H1 (cell line): ENCODE measurements around the gene ASXL1. TPM values are rescaled to one million over a fixed set of nuclear protein-coding genes. Genes with fewer than 3 reads are reported as not detected.

Experiments
- ASH2L ChIP-seq: fragments of 200-600, 300-600 bp; sonication (generic); IDR thresholded peaks from one replicate; pipeline ENCODE4 v1.7.1; 2017; ENCODE audit warnings: low read length
- BCL11A ChIP-seq, 2 experiments: IDR thresholded peaks; one replicate each; pipeline ENCODE4 v1.6.1; 2011; ENCODE audit warnings: low read depth in 2 of 2, low read length in 2 of 2, mild to moderate bottlenecking in 2 of 2
- CEBPB ChIP-seq: IDR thresholded peaks from 2 replicates; pipeline ENCODE4 v1.6.1; 2012; ENCODE audit warnings: low read depth, low read length
- CHD2 ChIP-seq: IDR thresholded peaks from 2 replicates; pipeline ENCODE4 v1.6.1; 2012; ENCODE audit warnings: low read length, improper control_type of control experiment
- FOSL1 ChIP-seq: IDR thresholded peaks from 2 replicates; pipeline ENCODE4 v1.6.1; 2011; ENCODE audit warnings: mild to moderate bottlenecking, low read depth, low read length, moderate library complexity; ENCODE audit not compliant: insufficient read depth
- HDAC6 ChIP-seq: IDR thresholded peaks from one replicate; pipeline ENCODE4 v1.7.1; 2012; ENCODE audit warnings: low read depth, mild to moderate bottlenecking, inconsistent platforms, low read length, moderate library complexity
- JUN ChIP-seq: IDR thresholded peaks from 2 replicates; pipeline ENCODE4 v1.6.1; 2011; ENCODE audit warnings: low read depth, mild to moderate bottlenecking, improper control_type of control experiment, low read length
- JUND ChIP-seq: IDR thresholded peaks from 2 replicates; pipeline ENCODE4 v1.6.1; 2011; ENCODE audit warnings: mild to moderate bottlenecking, improper control_type of control experiment, low read length
- KDM4A ChIP-seq: IDR thresholded peaks from one replicate; pipeline ENCODE4 v1.7.1; 2012; ENCODE audit warnings: low read depth, mild to moderate bottlenecking, moderate library complexity, low read length, inconsistent platforms; ENCODE audit not compliant: severe bottlenecking
- MAFK ChIP-seq: IDR thresholded peaks from 2 replicates; pipeline ENCODE4 v1.6.1; 2012; ENCODE audit warnings: low read depth, mild to moderate bottlenecking, improper control_type of control experiment, low read length
- NANOG ChIP-seq: IDR thresholded peaks from 2 replicates; pipeline ENCODE4 v1.6.1; 2011; ENCODE audit warnings: low read length, low read depth, mild to moderate bottlenecking, inconsistent platforms; ENCODE audit not compliant: insufficient read depth, poor library complexity, severe bottlenecking
- PHF8 ChIP-seq: fragments of 200-600 bp; sonication (generic); conservative IDR thresholded peaks from 2 replicates; pipeline ENCODE4 v1.7.1; 2012; ENCODE audit warnings: low read depth, mild to moderate bottlenecking, inconsistent platforms, low read length, moderate library complexity
- POLR2A ChIP-seq, 2 experiments: IDR thresholded peaks; 1 replicate in 1 of 2; 2 replicates in 1 of 2; pipeline ENCODE4 v1.6.1; 2011; ENCODE audit warnings: low read depth in 2 of 2, low read length in 2 of 2, mild to moderate bottlenecking in 2 of 2; ENCODE audit errors: control extremely low read depth in 1 of 2
- POLR2AphosphoS5 ChIP-seq: IDR thresholded peaks from 2 replicates; pipeline ENCODE4 v1.6.1; 2011; ENCODE audit warnings: low read depth, low read length
- RAD21 ChIP-seq, 2 experiments: IDR thresholded peaks in 1 of 2; conservative IDR thresholded peaks in 1 of 2; 2 replicates each; pipeline ENCODE4 v1.6.1; 2011; ENCODE audit warnings: low read depth in 2 of 2, low read length in 2 of 2, improper control_type of control experiment in 1 of 2, inconsistent platforms in 1 of 2, mild to moderate bottlenecking in 1 of 2, moderate library complexity in 1 of 2
- RBBP5 ChIP-seq: IDR thresholded peaks from 2 replicates; pipeline ENCODE4 v1.7.1; 2012; ENCODE audit warnings: low read depth, mild to moderate bottlenecking, inconsistent platforms, low read length, moderate library complexity, borderline replicate concordance
- SIN3A ChIP-seq, 2 experiments: IDR thresholded peaks in 1 of 2; conservative IDR thresholded peaks in 1 of 2; 2 replicates each; pipeline ENCODE4 v1.6.1; 2011 to 2012; ENCODE audit warnings: low read length in 2 of 2, improper control_type of control experiment in 1 of 2, low read depth in 1 of 2, mild to moderate bottlenecking in 1 of 2
- SP2 ChIP-seq: IDR thresholded peaks from 2 replicates; pipeline ENCODE4 v1.6.1; 2012; ENCODE audit warnings: mild to moderate bottlenecking, low read length, inconsistent platforms
- SUZ12 ChIP-seq: fragments of 200-600 bp; sonication (generic); IDR thresholded peaks from 2 replicates; pipeline ENCODE4 v1.6.1; 2012; ENCODE audit warnings: mild to moderate bottlenecking, inconsistent platforms, low read length, moderate library complexity, mixed read lengths
- TAF1 ChIP-seq: IDR thresholded peaks from 2 replicates; pipeline ENCODE4 v1.6.1; 2011; ENCODE audit warnings: mild to moderate bottlenecking, low read depth, low read length
- USF2 ChIP-seq: IDR thresholded peaks from 2 replicates; pipeline ENCODE4 v1.6.1; 2011; ENCODE audit warnings: low read length, improper control_type of control experiment
- ZNF274 ChIP-seq: IDR thresholded peaks from 2 replicates; pipeline ENCODE4 v1.7.0; 2012; ENCODE audit warnings: low read length, borderline replicate concordance; ENCODE audit errors: extremely low read depth
- polyA plus RNA-seq, 7 experiments: library from polyadenylated mRNA; depleted of rRNA in 3 of 7; stranded (reverse) in 5 of 7; unstranded in 2 of 7; fragments of >200 nt in 5 of 7; fragments of 200-250 nt in 2 of 7; gene quantifications; 1 replicate in 5 of 7; 2 replicates in 1 of 7; 4 replicates in 1 of 7; pipeline versions ENCODE4 v1.2.1 to v1.2.3, GENCODE V29; 2011 to 2013; ENCODE audit warnings: missing spikeins in 2 of 7, mixed read lengths in 2 of 7
- total RNA-seq: library from RNA; stranded (reverse); fragmentation: NEBNext Ultra II Directional; extraction: Animal tissue kit (Norgen Biotek cat#: 25700); gene quantifications from 2 replicates; pipeline ENCODE4 v1.2.1, GENCODE V29; 2021
- TF ChIP-seq, protein P1 (sequence below): IDR thresholded peaks from 2 replicates; pipeline ENCODE4 v1.6.1; 2012; ENCODE audit warnings: inconsistent platforms

ASXL1 gene
- total and polyA plus RNA-seq, 2 of the 8 experiments (the other 6 are each of a cell fraction or from before 2014, with no cell fraction given) = 10.6 to 26.5 TPM

GRCh38 chr20:32457479-32457986 lies 99.4 kb downstream of the ASXL1 start (continued):
- TF ChIP-seq USF2 (no peak), SUZ12 (no peak), JUN (no peak), BCL11A (IDR thresholded peaks at IDR 0.05; ENCODE audit: low read depth in 2 of 2, low read length in 2 of 2) (no peak), RBBP5 (peak; percentile 91; the same call in 1 of the 2 replicates), SP2 (no peak; the same call in 1 of the 2 replicates), JUND (no peak), POLR2AphosphoS5 (0 out of 2 replicates have a peak, but pooled peaks have one; percentile 39), RAD21 (IDR thresholded peaks at IDR 0.05 in 1 of 2, conservative IDR thresholded peaks at IDR 0.05 in 1 of 2; ENCODE audit: low read depth in 2 of 2, low read length in 2 of 2) (no peak; a peak in 1 of 4 replicates), TAF1 (no peak), SIN3A (conservative IDR thresholded peaks at IDR 0.05 in 1 of 2, IDR thresholded peaks at IDR 0.05 in 1 of 2; ENCODE audit: low read depth in 1 of 2, low read length in 2 of 2) (no peak), ZNF274 (no peak), FOSL1 (no peak), HDAC6 (no peak), POLR2A (IDR thresholded peaks at IDR 0.05; ENCODE audit: control extremely low read depth in 1 of 2, low read depth in 2 of 2, low read length in 2 of 2) (no peak), CEBPB (no peak), PHF8 (no peak), MAFK (no peak), CHD2 (peak; percentile 74), ASH2L (peak; percentile 38), KDM4A (no peak), NANOG (peak; percentile 31)
- TF ChIP-seq, protein P1, sequence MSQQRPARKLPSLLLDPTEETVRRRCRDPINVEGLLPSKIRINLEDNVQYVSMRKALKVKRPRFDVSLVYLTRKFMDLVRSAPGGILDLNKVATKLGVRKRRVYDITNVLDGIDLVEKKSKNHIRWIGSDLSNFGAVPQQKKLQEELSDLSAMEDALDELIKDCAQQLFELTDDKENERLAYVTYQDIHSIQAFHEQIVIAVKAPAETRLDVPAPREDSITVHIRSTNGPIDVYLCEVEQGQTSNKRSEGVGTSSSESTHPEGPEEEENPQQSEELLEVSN = no peak
